Left lung (tissue), 10 donors: ENCODE results near the gene NDST3. TPM values are rescaled to one million over a fixed set of nuclear protein-coding genes. Genes with fewer than 3 reads are reported as not detected.

Experiments
- ATAC-seq: fragments of 200-7000 bp; cut with Tn5 transposase; one replicate; pipeline ENCODE4 v1.9.1; 2020; ENCODE audit warnings: moderate library complexity
- DNase-seq, 4 donors: peaks; one replicate each; pipeline ENCODE4 v3.0.0-alpha.2; 2013 to 2020
- H3K27ac ChIP-seq, 2 donors: fragments of 200-600 bp; sonication (generic) in 1 of 2; one replicate each; pipeline versions ENCODE4 v1.5.0 to v1.8.0; 2020 to 2021
- H3K27me3 ChIP-seq, 2 donors: fragments of 200-600 bp; sonication (generic) in 1 of 2; one replicate each; pipeline versions ENCODE4 v1.5.0 to v1.8.0; 2020 to 2021
- H3K36me3 ChIP-seq, 2 donors: fragments of 200-600 bp; sonication (generic) in 1 of 2; one replicate each; pipeline versions ENCODE4 v1.5.0 to v1.8.0; 2020 to 2021
- H3K4me1 ChIP-seq, 2 donors: fragments of 200-600 bp; one replicate each; pipeline ENCODE4 v1.8.0; 2021
- H3K4me3 ChIP-seq, 2 donors: fragments of 200-600 bp; sonication (generic) in 1 of 2; one replicate each; pipeline versions ENCODE4 v1.5.0 to v1.8.0; 2020 to 2021; ENCODE audit warnings: mild to moderate bottlenecking in 1 of 2
- H3K9me3 ChIP-seq, 2 donors: fragments of 200-600 bp; sonication (generic) in 1 of 2; one replicate each; pipeline versions ENCODE4 v1.5.0 to v1.8.0; 2020 to 2021
- intact Hi-C, 2 donors: fragments of 100-400 bp; cut with DNase I; formaldehyde crosslinking; loops; one replicate each; pipeline versions ENCODE4 v1.11.2 to v1.14.2; 2022
- polyA plus RNA-seq, 6 donors: library from polyadenylated mRNA; unstranded; fragments of 120-200 nt; gene quantifications; one replicate each; pipeline ENCODE4 v1.2.1, GENCODE V29; 2013; ENCODE audit not compliant: insufficient read length in 6 of 6
- total RNA-seq, 2 donors: library from RNA; stranded (reverse); fragmentation: NEBNext Ultra II Directional; extraction: Animal tissue kit (Norgen Biotek cat#: 25700); gene quantifications; one replicate each; pipeline ENCODE4 v1.2.1, GENCODE V29; 2021
- TF ChIP-seq, protein P1 (sequence below), 2 donors: fragments of 200-600 bp; sonication (generic) in 1 of 2; IDR thresholded peaks; one replicate each; pipeline versions ENCODE4 v1.5.0 to v1.8.0; 2021; ENCODE audit warnings: antibody characterized with exemption in 2 of 2
- donor health status: DM: no; HTN: yes; CAD: no.
- donor health status: DM: no; HTN: no; CAD: no.

Gene NDST3
- total and polyA plus RNA-seq, 8 donors: 0.05 to 2.0 (median 1.6) TPM

DNA sequence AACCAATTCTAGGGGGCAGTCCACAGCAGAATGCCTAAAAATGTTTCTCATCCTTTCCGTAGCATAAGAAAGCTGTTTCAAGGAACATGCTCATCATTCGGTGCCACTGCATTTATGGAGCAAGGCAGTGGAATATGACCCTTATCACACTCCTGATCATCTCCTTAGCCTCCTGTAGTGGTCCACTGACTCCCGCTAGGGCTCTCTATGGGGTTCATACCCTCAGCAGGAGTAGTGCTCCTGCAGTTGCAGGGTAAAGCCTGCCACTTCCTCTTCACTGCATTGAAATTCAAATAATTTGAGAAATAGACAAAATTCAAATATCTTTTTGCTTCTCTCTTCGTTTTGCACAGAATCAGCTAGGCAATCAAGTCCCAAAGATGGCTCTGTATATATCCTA, 107.0 kb downstream of the NDST3 start:
- H3K27ac ChIP-seq: no peak overlapping the region
- no peaks in the 10 kb centered on the region for H3K27me3 ChIP-seq
- no peaks in the 10 kb centered on the region for H3K36me3 ChIP-seq
- TF ChIP-seq, protein P1, sequence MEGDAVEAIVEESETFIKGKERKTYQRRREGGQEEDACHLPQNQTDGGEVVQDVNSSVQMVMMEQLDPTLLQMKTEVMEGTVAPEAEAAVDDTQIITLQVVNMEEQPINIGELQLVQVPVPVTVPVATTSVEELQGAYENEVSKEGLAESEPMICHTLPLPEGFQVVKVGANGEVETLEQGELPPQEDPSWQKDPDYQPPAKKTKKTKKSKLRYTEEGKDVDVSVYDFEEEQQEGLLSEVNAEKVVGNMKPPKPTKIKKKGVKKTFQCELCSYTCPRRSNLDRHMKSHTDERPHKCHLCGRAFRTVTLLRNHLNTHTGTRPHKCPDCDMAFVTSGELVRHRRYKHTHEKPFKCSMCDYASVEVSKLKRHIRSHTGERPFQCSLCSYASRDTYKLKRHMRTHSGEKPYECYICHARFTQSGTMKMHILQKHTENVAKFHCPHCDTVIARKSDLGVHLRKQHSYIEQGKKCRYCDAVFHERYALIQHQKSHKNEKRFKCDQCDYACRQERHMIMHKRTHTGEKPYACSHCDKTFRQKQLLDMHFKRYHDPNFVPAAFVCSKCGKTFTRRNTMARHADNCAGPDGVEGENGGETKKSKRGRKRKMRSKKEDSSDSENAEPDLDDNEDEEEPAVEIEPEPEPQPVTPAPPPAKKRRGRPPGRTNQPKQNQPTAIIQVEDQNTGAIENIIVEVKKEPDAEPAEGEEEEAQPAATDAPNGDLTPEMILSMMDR (IDR thresholded peaks at IDR 0.05): no peak
- H3K4me3 ChIP-seq: no peak overlapping the region
- DNase-seq (no peak), ATAC-seq (no peak)
- H3K9me3 ChIP-seq: no peaks in the 10 kb centered on the region
- intact Hi-C loops: no loop called here
- no peaks in the 10 kb centered on the region for H3K4me1 ChIP-seq

DNA sequence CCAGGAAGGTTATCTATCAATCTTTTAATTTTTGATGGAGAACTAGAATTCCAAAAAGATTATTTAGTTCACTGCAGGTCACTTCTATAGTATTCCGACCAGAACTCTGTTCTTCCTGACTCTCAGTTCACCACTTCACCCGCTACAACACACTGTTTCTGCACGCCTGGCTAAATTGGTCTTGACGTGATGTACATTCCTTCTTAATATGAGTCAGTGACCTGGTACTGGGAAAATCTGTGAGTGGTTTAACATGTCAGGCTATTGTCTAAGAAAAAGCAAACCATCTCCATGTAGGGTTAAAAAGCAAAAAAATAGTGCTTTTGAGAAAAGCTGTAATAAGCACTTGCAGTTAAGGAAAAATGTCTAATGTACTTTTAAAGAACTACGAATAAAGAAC, 120.4 kb downstream of the NDST3 start:
- ATAC-seq (no peak), DNase-seq (no peak)
- no peaks in the 10 kb centered on the region for H3K27me3 ChIP-seq
- no peak overlapping the region for H3K4me3 ChIP-seq
- TF ChIP-seq, protein P1 (IDR thresholded peaks at IDR 0.05): no peak
- no peaks in the 10 kb centered on the region for H3K36me3 ChIP-seq
- peaks cover 0 to 8% of the 10 kb centered on the region in 2 donors for H3K9me3 ChIP-seq
- intact Hi-C loops: no loop called here
- no peak overlapping the region for H3K27ac ChIP-seq
- H3K4me1 ChIP-seq: no peaks in the 10 kb centered on the region

DNA sequence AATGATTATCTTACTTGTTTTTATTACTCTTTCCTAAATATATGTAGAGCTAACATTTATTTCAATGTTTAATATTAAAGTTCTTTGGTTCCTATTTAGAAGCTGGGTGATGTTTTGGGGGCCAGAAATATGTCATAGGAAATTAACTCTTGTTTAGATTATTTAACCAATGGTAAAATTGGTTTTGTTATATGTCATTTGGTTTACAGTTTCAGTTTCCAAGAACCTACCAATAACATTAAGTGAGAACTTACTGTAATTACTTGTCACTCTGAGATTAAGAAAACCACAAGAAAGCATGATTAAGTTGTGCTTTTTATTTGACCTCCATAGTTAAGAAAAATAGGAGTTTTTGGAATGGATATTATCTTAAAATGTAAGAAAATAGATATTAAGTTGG, 121.2 kb downstream of the NDST3 start:
- Histone ChIP-seq H3K27me3 (no peaks in the 10 kb centered on the region), H3K27ac (no peak overlapping the region), H3K4me3 (no peak overlapping the region), H3K9me3 (peaks cover 0 to 15% of the 10 kb centered on the region in 2 donors), H3K36me3 (no peaks in the 10 kb centered on the region), H3K4me1 (no peaks in the 10 kb centered on the region)
- TF ChIP-seq, protein P1 (IDR thresholded peaks at IDR 0.05): no peak
- DNase-seq (no peak), ATAC-seq (no peak)
- intact Hi-C loops: no loop called here

DNA sequence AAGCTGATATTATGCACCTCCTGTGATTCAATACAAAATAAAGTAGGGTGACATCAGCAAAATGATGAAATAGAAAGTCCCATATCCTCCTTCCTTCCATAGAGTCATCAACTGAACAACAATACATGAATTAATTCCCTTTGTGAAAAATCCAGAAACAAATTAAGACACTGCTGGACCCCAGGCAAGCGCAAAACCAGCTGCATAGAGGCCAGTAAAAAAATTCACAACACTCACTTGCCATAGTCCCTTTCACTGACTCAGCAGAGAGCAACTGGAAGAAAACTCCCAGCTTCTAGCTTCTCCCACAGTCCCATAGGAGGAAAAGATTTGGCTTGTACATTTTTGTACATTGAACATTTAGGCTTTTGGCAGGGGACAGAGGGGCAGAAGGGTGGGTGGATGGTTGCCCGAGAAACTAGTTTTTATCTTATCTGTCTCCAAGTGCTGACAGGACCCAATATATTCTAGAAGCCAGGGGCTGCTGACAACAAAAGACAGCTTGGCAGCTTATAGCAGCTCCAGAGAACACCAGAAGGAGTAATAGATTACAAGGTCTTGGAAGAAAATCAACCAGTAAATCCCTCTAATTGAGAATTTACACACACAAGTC, 124.6 kb downstream of the NDST3 start:
- H3K4me1 ChIP-seq: no peaks in the 10 kb centered on the region
- TF ChIP-seq, protein P1 (IDR thresholded peaks at IDR 0.05): no peak
- intact Hi-C loops: no loop called here
- H3K27ac ChIP-seq: no peak overlapping the region
- no peaks in the 10 kb centered on the region for H3K36me3 ChIP-seq
- H3K4me3 ChIP-seq: no peak overlapping the region
- H3K27me3 ChIP-seq: no peaks in the 10 kb centered on the region
- ATAC-seq (no peak), DNase-seq (no peak)
- H3K9me3 ChIP-seq: peaks cover 0 to 22% of the 10 kb centered on the region in 2 donors

DNA sequence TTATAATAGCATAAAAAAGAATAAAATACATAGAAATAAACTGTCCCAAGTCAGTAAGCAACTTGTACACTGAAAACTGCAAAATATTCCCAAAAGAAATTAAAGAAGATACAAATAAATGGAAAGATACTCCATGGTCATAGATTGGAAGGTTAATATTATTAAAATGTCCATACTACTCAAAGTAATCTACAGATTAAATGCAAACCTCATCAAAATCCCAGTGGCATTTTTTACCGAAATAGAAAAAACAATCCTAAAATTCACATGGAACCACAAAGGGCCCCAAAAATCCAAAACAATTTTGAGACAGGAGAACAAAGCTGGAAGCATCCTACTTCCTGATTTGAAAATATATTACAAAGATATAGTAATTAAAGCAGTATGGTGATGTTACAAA, 133.0 kb downstream of the NDST3 start:
- DNase-seq: no peak
- no peak for ATAC-seq
- no peak overlapping the region for H3K27ac ChIP-seq
- TF ChIP-seq, protein P1 (IDR thresholded peaks at IDR 0.05): no peak
- H3K36me3 ChIP-seq: no peaks in the 10 kb centered on the region
- H3K4me3 ChIP-seq: no peak overlapping the region
- H3K4me1 ChIP-seq: no peaks in the 10 kb centered on the region
- no peaks in the 10 kb centered on the region for H3K27me3 ChIP-seq
- intact Hi-C loops: no loop called here
- peaks cover 0 to 22% of the 10 kb centered on the region in 2 donors for H3K9me3 ChIP-seq
